Trophoblast cell (in vitro differentiated cells and primary cell): Measurements from ENCODE around the gene RAI1.

Experiments
- DNase-seq, 2 donors: peaks; one replicate each; pipeline ENCODE4 v3.0.0-alpha.2; 2016
- H2AFZ ChIP-seq: 2 replicates; pipeline ENCODE4 v1.6.1; 2013; ENCODE audit warnings: low read length, moderate library complexity, mild to moderate bottlenecking; ENCODE audit not compliant: insufficient read depth, poor library complexity
- H2AK5ac ChIP-seq: 2 replicates; pipeline ENCODE4 v1.6.1; 2013; ENCODE audit warnings: mild to moderate bottlenecking, low read length
- H2BK120ac ChIP-seq: 2 replicates; pipeline ENCODE4 v1.6.1; 2013; ENCODE audit warnings: low read length, mild to moderate bottlenecking, moderate library complexity; ENCODE audit not compliant: insufficient read depth, poor library complexity
- H2BK12ac ChIP-seq: 2 replicates; pipeline ENCODE4 v1.6.1; 2013; ENCODE audit warnings: mild to moderate bottlenecking, low read length, moderate library complexity
- H2BK5ac ChIP-seq: 2 replicates; pipeline ENCODE4 v1.6.1; 2013; ENCODE audit warnings: low read length, low read depth, moderate library complexity, mild to moderate bottlenecking; ENCODE audit not compliant: poor library complexity
- H3K14ac ChIP-seq: 2 replicates; pipeline ENCODE4 v1.6.1; 2013; ENCODE audit warnings: mild to moderate bottlenecking, low read length
- H3K18ac ChIP-seq: 2 replicates; pipeline ENCODE4 v1.6.1; 2013; ENCODE audit warnings: mild to moderate bottlenecking, low read length
- H3K23ac ChIP-seq: 2 replicates; pipeline ENCODE4 v1.6.1; 2013; ENCODE audit warnings: low read length
- H3K27ac ChIP-seq: 2 replicates; pipeline ENCODE4 v1.5.1; 2013; ENCODE audit warnings: low read depth, mild to moderate bottlenecking, inconsistent platforms, low read length, moderate library complexity
- H3K27me3 ChIP-seq: 2 replicates; pipeline ENCODE4 v1.6.1; 2013; ENCODE audit warnings: inconsistent platforms, mild to moderate bottlenecking, low read length, moderate library complexity; ENCODE audit not compliant: insufficient read depth
- H3K36me3 ChIP-seq, 2 experiments: 1 replicate in 1 of 2; 2 replicates in 1 of 2; pipeline ENCODE4 v1.6.1; 2013; ENCODE audit warnings: low read length in 2 of 2, mild to moderate bottlenecking in 2 of 2, moderate library complexity in 1 of 2; ENCODE audit not compliant: insufficient read depth in 2 of 2, control insufficient read depth in 1 of 2
- H3K4ac ChIP-seq: 2 replicates; pipeline ENCODE4 v1.6.1; 2013; ENCODE audit warnings: low read depth, mild to moderate bottlenecking, low read length, moderate library complexity
- H3K4me1 ChIP-seq, 2 experiments: 1 replicate in 1 of 2; 2 replicates in 1 of 2; pipeline ENCODE4 v1.6.1; 2013; ENCODE audit warnings: low read length in 2 of 2, mild to moderate bottlenecking in 2 of 2, moderate library complexity in 1 of 2; ENCODE audit not compliant: insufficient read depth in 2 of 2, control insufficient read depth in 1 of 2
- H3K4me2 ChIP-seq: 2 replicates; pipeline ENCODE4 v1.6.1; 2013; ENCODE audit warnings: inconsistent platforms, mild to moderate bottlenecking, low read length, moderate library complexity
- H3K4me3 ChIP-seq: 2 replicates; pipeline ENCODE4 v1.5.1; 2013; ENCODE audit warnings: mild to moderate bottlenecking, low read depth, low read length, inconsistent platforms
- H3K79me1 ChIP-seq: one replicate; pipeline ENCODE4 v1.6.1; 2013; ENCODE audit warnings: low read length
- H3K79me2 ChIP-seq: 2 replicates; pipeline ENCODE4 v1.6.1; 2013; ENCODE audit warnings: low read length, mild to moderate bottlenecking; ENCODE audit not compliant: control insufficient read depth, insufficient read depth, poor library complexity
- H3K9ac ChIP-seq: 2 replicates; pipeline ENCODE4 v1.6.1; 2013; ENCODE audit warnings: mild to moderate bottlenecking, low read length
- H3K9me3 ChIP-seq: 2 replicates; pipeline ENCODE4 v1.6.1; 2013; ENCODE audit warnings: low read depth, mild to moderate bottlenecking, control low read depth, inconsistent platforms, low read length; ENCODE audit not compliant: insufficient read depth
- H4K12ac ChIP-seq: 2 replicates; pipeline ENCODE4 v1.6.1; 2013; ENCODE audit warnings: low read depth, mild to moderate bottlenecking, low read length, moderate library complexity
- H4K8ac ChIP-seq: 2 replicates; pipeline ENCODE4 v1.6.1; 2013; ENCODE audit warnings: low read depth, mild to moderate bottlenecking, low read length, moderate library complexity
- H4K91ac ChIP-seq: one replicate; pipeline ENCODE4 v1.6.1; 2013; ENCODE audit warnings: low read depth, mild to moderate bottlenecking, low read length, moderate library complexity
- WGBS: extraction: QIAGEN DNeasy Blood & Tissue Kit; methylation state at CpG from one replicate; pipeline ENCODE4 v1.1.7; 2013; ENCODE audit warnings: missing lambda C conversion rate; ENCODE audit not compliant: insufficient read length, insufficient coverage; ENCODE audit errors: extremely low coverage; 5-methylcytosine and 5-hydroxymethylcytosine counted together

The RAI1 gene

GRCh38 chr17:17668358-17668757 is 12.9 kb upstream of the RAI1 start:
- Histone ChIP-seq H3K4me3 (no peak overlapping the region), H4K8ac (no peak overlapping the region), H2AFZ (no peak overlapping the region), H3K79me1 (peaks cover 2% of the 10 kb centered on the region), H3K4me2 (no peak overlapping the region), H2BK5ac (no peak overlapping the region), H3K14ac (no peak overlapping the region), H4K91ac (no peak overlapping the region), H3K23ac (no peak overlapping the region), H2BK12ac (no peak overlapping the region), H3K9ac (no peak overlapping the region), H3K9me3 (no peaks in the 10 kb centered on the region), H3K4ac (no peak overlapping the region), H3K79me2 (no peaks in the 10 kb centered on the region), H3K36me3 (no peaks in the 10 kb centered on the region), H3K4me1 (peaks cover 3 to 14% of the 10 kb centered on the region in 2 experiments), H2AK5ac (no peak overlapping the region), H2BK120ac (no peak overlapping the region), H3K18ac (no peak overlapping the region), H3K27ac (no peak overlapping the region), H3K27me3 (no peaks in the 10 kb centered on the region), H4K12ac (no peak overlapping the region)
- DNase-seq, result no peak
- no CpG with 5 or more reads among the region's 3 CpGs for WGBS

GRCh38 chr17:17668775-17669579 is 12.3 kb upstream of the RAI1 start:
- no peak overlapping the region for H3K27ac ChIP-seq
- peaks cover 0 to 10% of the 10 kb centered on the region in 2 experiments for H3K4me1 ChIP-seq
- no peak overlapping the region for H4K12ac ChIP-seq
- no peak for DNase-seq
- no peak overlapping the region for H4K91ac ChIP-seq
- H2AK5ac ChIP-seq, result no peak overlapping the region
- no peak overlapping the region for H3K4ac ChIP-seq
- no peak overlapping the region for H3K14ac ChIP-seq
- no peaks in the 10 kb centered on the region for H3K79me1 ChIP-seq
- H3K9ac ChIP-seq, result no peak overlapping the region
- no peak overlapping the region for H3K4me3 ChIP-seq
- no peak overlapping the region for H4K8ac ChIP-seq
- H3K79me2 ChIP-seq, result no peaks in the 10 kb centered on the region
- H2BK5ac ChIP-seq, result no peak overlapping the region
- H3K23ac ChIP-seq, result no peak overlapping the region
- H3K9me3 ChIP-seq, result no peaks in the 10 kb centered on the region
- no peak overlapping the region for H3K4me2 ChIP-seq
- no peak overlapping the region for H2BK12ac ChIP-seq
- no peaks in the 10 kb centered on the region for H3K27me3 ChIP-seq
- H3K18ac ChIP-seq, result no peak overlapping the region
- H2BK120ac ChIP-seq, result no peak overlapping the region
- H2AFZ ChIP-seq, result no peak overlapping the region
- no peaks in the 10 kb centered on the region for H3K36me3 ChIP-seq
- no CpG with 5 or more reads among the region's 20 CpGs for WGBS

- Histone ChIP-seq H3K27ac (no peak overlapping the region), H3K4me2 (no peak overlapping the region), H4K91ac (no peak overlapping the region), H4K8ac (no peak overlapping the region), H3K36me3 (no peaks in the 10 kb centered on the region), H4K12ac (no peak overlapping the region), H3K14ac (no peak overlapping the region), H2AFZ (no peak overlapping the region), H3K27me3 (no peaks in the 10 kb centered on the region), H3K23ac (no peak overlapping the region), H3K4me3 (no peak overlapping the region), H3K18ac (no peak overlapping the region), H2BK5ac (no peak overlapping the region), H2BK12ac (no peak overlapping the region), H3K79me1 (no peaks in the 10 kb centered on the region), H2BK120ac (no peak overlapping the region), H3K9me3 (no peaks in the 10 kb centered on the region), H3K4ac (no peak overlapping the region), H3K79me2 (no peaks in the 10 kb centered on the region), H3K4me1 (peaks cover 0 to 10% of the 10 kb centered on the region in 2 experiments), H2AK5ac (no peak overlapping the region), H3K9ac (no peak overlapping the region)
- DNase-seq, result no peak
- no CpG with 5 or more reads among the region's 6 CpGs for WGBS
These were observed 11.6 kb upstream of the RAI1 start for GRCh38 chr17:17669580-17670235.

GRCh38 chr17:17670701-17671305 is 10.5 kb upstream of the RAI1 start:
- Histone ChIP-seq H3K18ac (no peak overlapping the region), H3K4me1 (peaks cover 0 to 10% of the 10 kb centered on the region in 2 experiments), H3K79me2 (no peaks in the 10 kb centered on the region), H3K4ac (no peak overlapping the region), H2BK5ac (no peak overlapping the region), H4K91ac (no peak overlapping the region), H2BK12ac (no peak overlapping the region), H2AFZ (no peak overlapping the region), H3K23ac (no peak overlapping the region), H3K4me2 (no peak overlapping the region), H2BK120ac (no peak overlapping the region), H4K12ac (no peak overlapping the region), H4K8ac (no peak overlapping the region), H2AK5ac (no peak overlapping the region), H3K4me3 (no peak overlapping the region), H3K14ac (no peak overlapping the region), H3K27me3 (no peaks in the 10 kb centered on the region), H3K79me1 (no peaks in the 10 kb centered on the region), H3K9me3 (no peaks in the 10 kb centered on the region), H3K27ac (no peak overlapping the region), H3K36me3 (no peaks in the 10 kb centered on the region), H3K9ac (no peak overlapping the region)
- no CpG with 5 or more reads among the region's 16 CpGs for WGBS
- DNase-seq, result no peak
